ENCODE data around the gene MUC13. TPM values are rescaled to one million over a fixed set of nuclear protein-coding genes. Genes with fewer than 3 reads are reported as not detected.

MUC13 gene
- total RNA-seq, 1 donor from 2014 or later = not detected

DNA sequence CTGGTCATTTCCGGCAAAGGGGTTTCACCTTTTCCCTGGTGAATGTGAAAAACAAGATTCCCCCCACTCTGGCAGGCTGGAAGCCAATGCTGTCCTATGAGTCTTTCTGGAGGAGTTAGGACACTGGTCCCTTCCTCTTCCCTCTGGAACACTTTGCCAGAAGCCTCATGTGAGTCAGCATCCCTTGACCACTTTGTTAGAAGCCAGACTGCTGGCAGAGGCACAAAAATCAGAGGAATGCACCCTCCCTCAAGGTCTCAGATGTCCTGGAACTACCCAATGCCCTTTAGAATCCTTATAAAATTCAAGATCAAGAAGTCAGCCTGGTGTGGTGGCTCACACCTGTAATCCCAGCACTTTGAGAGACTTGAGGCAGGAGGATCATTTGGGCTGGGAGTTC lies 74.0 kb downstream of the MUC13 start:
- no peak overlapping the region for H3K4me3 Mint-ChIP-seq
- peak overlapping the region; percentile 88 for H3K27ac Mint-ChIP-seq
- no peaks in the 10 kb centered on the region for H3K27me3 Mint-ChIP-seq (ENCODE audit: low read depth)
- TF ChIP-seq, protein P1, sequence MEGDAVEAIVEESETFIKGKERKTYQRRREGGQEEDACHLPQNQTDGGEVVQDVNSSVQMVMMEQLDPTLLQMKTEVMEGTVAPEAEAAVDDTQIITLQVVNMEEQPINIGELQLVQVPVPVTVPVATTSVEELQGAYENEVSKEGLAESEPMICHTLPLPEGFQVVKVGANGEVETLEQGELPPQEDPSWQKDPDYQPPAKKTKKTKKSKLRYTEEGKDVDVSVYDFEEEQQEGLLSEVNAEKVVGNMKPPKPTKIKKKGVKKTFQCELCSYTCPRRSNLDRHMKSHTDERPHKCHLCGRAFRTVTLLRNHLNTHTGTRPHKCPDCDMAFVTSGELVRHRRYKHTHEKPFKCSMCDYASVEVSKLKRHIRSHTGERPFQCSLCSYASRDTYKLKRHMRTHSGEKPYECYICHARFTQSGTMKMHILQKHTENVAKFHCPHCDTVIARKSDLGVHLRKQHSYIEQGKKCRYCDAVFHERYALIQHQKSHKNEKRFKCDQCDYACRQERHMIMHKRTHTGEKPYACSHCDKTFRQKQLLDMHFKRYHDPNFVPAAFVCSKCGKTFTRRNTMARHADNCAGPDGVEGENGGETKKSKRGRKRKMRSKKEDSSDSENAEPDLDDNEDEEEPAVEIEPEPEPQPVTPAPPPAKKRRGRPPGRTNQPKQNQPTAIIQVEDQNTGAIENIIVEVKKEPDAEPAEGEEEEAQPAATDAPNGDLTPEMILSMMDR (IDR thresholded peaks at IDR 0.05; ENCODE audit: unreplicated experiment) = no peak
- H3K9me3 Mint-ChIP-seq = peaks cover 4% of the 10 kb centered on the region
- peaks cover 5% of the 10 kb centered on the region for H3K4me1 Mint-ChIP-seq
- DNase-seq (ENCODE audit: low spot score in 2 of 2, unreplicated experiment in 2 of 2) = no peak
- peaks cover 12% of the 10 kb centered on the region for H3K36me3 Mint-ChIP-seq

DNA sequence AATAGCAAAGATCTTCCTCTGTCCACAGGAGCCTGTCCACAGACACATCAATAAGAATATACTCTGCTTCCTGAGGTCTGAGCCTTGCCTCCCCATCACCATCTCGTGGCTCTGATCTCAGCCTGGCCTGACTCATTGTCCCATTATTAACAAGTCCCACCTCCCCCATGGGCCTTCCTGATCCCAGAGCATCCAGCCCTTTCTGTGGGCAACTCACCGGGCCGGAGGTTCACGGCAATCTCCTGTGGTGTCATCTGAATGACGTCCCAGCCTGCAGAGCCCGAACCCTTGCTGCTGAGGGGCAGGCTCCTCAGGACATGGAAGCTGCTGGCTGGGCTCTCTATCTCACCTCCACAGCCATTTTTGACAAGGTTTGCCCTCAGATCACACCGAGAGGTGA lies 75.5 kb downstream of the MUC13 start:
- Mint-ChIP-seq H3K27ac (no peak overlapping the region), H3K4me3 (no peak overlapping the region), H3K27me3 (ENCODE audit: low read depth) (no peaks in the 10 kb centered on the region), H3K36me3 (peaks cover 19% of the 10 kb centered on the region), H3K9me3 (peaks cover 8% of the 10 kb centered on the region), H3K4me1 (peaks cover 5% of the 10 kb centered on the region)
- TF ChIP-seq, protein P1 (IDR thresholded peaks at IDR 0.05; ENCODE audit: unreplicated experiment) = no peak
- no peak for DNase-seq (ENCODE audit: low spot score in 2 of 2, unreplicated experiment in 2 of 2)

DNA sequence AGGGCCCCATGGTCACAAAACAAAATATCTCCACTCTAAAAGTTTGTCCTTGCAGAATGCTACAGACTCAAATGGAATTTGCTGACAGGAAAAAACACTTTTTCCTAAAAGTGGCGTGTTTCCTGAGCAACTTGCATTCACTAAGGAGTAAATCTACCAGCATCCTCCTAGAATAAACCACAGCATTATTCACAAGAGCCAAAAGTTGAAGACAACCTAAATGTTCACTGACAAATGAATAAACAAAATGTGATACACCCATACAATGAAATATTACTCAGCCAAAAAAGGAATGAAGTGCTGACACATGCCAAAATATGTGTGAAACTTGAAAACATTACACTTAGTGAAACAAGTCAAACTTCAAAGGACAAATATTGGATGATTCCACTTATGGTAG lies 76.3 kb downstream of the MUC13 start:
- peaks cover 11% of the 10 kb centered on the region for H3K9me3 Mint-ChIP-seq
- H3K4me1 Mint-ChIP-seq = peaks cover 5% of the 10 kb centered on the region
- no peak for DNase-seq (ENCODE audit: low spot score in 2 of 2, unreplicated experiment in 2 of 2)
- H3K27ac Mint-ChIP-seq = no peak overlapping the region
- H3K27me3 Mint-ChIP-seq (ENCODE audit: low read depth) = no peaks in the 10 kb centered on the region
- no peak overlapping the region for H3K4me3 Mint-ChIP-seq
- peaks cover 20% of the 10 kb centered on the region for H3K36me3 Mint-ChIP-seq
- TF ChIP-seq, protein P1 (IDR thresholded peaks at IDR 0.05; ENCODE audit: unreplicated experiment) = no peak

DNA sequence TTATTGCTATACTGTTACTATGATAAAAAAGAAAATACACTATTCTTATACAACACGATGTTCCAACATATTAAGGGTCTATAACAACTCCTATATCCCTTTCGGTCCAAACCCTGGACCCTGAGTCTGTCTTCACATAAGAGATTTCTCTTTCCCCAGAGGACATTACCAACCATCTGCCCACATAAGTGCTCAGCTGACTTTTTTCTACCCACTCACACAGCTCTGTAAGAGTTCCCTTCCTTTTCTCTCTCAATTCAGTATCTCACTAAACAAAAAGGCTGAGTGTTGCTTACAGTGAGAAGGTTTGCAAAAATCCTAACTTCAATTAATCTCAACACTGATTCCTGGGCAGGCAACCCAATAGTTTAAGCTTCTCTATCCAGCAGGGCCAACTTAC lies 77.9 kb downstream of the MUC13 start:
- no peak for DNase-seq (ENCODE audit: low spot score in 2 of 2, unreplicated experiment in 2 of 2)
- Mint-ChIP-seq H3K4me3 (no peak overlapping the region), H3K9me3 (peaks cover 11% of the 10 kb centered on the region), H3K4me1 (peaks cover 5% of the 10 kb centered on the region), H3K27me3 (ENCODE audit: low read depth) (no peaks in the 10 kb centered on the region), H3K27ac (no peak overlapping the region), H3K36me3 (peaks cover 20% of the 10 kb centered on the region)
- TF ChIP-seq, protein P1 (IDR thresholded peaks at IDR 0.05; ENCODE audit: unreplicated experiment) = no peak

Other genes starting within 250 kb of the MUC13 start
- gene UMPS, start 204.3 kb downstream of the MUC13 start, total RNA-seq = 35.9 to 40.7 TPM (median 37.3 TPM) in 3 replicates
- 63.3 to 71.4 TPM (median 64.7 TPM) in 3 replicates for gene ITGB5, start 47.4 kb downstream of the MUC13 start, total RNA-seq
- gene HEG1, start 121.2 kb upstream of the MUC13 start, total RNA-seq = 12.8 to 14.4 TPM (median 13.8 TPM) in 3 replicates

All from mesothelial cell of epicardium (in vitro differentiated cells).